GM18951 (cell line): ENCODE results near the gene CS.
"Not testable (repeated sequence)": the region's sequence is repeated elsewhere in the genome, so short reads cannot be mapped to it uniquely, and the experiment has no call there.

ENCODE experiments used
- POLR2A ChIP-seq: IDR thresholded peaks from 4 replicates; pipeline ENCODE4 v1.6.1; 2011; ENCODE audit warnings: mild to moderate bottlenecking; ENCODE audit not compliant: insufficient read length, insufficient read depth; ENCODE audit errors: extremely low read depth
- in situ Hi-C: fragments of 300-500 bp; cut with MboI; formaldehyde crosslinking; loops from one replicate; pipeline ENCODE4 v1.12.0; 2022; ENCODE audit warnings: low sequenced_read_pairs, mixed read lengths, inconsistent platforms; ENCODE audit not compliant: unreplicated experiment

Gene CS

GRCh38 chr12:56304872-56305590 lies 4.9 kb upstream of the CS start:
- TF ChIP-seq POLR2A = no peak
- in situ Hi-C loops = loop anchor here (5.0 kb wide), 1 partner anchor 157 kb away; no protein-coding TSS in a partner anchor

- in situ Hi-C loops = no loop called here
- TF ChIP-seq POLR2A = no peak
These were observed 4.1 kb upstream of the CS start for GRCh38 chr12:56304276-56304675.

DNA sequence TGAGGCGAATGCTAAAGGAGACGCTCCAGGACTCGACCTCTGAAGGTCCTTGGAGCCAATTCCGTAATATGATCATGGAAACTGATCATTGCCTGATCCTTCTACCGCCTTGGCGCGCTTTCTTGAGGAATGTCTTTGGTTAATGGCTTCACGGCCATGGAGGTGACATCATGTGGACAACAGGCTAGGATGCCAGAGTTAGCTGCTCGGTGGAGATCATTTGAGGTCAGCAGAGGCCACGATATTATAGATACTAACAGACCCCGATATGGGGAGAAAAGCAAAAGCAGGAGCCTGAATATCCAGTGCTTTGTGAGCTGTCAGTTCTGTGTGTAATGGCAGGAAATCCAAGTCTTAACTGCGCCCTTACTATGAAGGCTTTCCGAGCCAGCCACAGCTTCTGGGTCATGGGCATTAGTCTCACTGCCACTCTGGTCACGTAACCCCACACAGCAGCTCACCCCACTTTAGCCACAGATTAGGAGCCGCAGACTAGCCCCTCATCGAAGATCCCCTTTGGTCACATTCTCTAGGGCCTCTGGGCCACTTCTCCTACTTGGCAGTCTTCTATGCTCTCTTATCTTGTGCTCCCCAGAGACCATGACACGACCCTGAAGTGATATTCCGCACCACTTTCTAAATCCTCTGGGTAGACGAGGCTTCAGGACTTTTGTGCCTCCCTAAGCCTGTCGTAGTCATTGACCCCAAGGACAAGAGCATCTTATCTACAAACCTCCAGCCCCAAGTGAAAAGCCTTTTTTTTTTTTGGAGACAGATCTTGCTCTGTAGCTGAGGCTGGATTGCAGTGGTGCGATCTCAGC lies 724 bp upstream of the CS start:
- TF ChIP-seq POLR2A = no peak
- in situ Hi-C loops = no loop called here

DNA sequence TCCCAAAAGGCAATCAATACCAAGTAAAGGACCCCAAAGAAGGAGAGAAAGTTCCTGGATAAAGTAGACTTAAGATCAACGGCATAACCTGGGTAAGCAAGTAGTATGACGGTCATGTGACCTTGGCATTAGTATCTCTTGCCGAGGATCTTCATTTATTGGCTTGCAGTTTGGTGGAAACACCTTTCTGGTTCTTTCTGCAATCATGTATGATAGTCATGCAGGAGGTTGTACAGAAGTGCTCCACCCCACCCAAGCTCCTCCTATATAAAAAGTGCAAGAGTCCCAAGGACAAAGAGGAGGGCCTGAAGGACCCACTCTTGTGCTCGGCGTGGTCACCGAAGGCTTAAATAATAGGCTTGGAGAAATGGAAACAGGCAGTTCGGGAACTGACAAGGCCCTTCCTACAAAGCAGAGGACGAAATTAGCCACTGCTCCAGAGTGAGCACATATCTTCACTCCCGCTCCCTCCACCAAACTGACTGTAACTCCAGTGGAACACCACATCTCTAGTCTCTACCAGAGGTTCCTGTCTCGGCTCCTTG lies 750 bp downstream of the CS start:
- TF ChIP-seq POLR2A = no peak
- in situ Hi-C loops = no loop called here

DNA sequence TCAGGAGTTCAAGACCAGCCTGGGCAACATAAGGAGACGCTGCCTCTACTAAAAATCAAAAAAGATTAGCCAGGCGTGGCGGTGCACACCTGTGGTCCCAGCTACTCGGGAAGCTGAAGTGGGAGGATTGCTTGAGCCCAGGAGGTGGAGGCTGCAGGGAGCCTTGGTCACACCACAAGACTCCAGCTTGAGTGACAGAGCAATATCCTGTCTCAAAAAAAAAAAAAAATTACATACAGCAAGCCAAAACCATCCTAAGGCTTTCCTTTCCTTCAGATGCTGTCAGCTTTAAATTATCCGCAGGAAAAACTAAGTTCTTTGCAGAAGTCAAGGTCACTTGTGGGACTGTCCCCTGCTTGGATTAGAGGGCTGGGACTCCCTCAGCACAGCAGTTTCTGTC lies 1.3 kb downstream of the CS start:
- in situ Hi-C loops = no loop called here
- TF ChIP-seq POLR2A = no peak

GRCh38 chr12:56297400-56297799 lies 2.7 kb downstream of the CS start:
- in situ Hi-C loops = no loop called here
- no peak for TF ChIP-seq POLR2A

GRCh38 chr12:56296295-56296694 lies 3.8 kb downstream of the CS start:
- in situ Hi-C loops = no loop called here
- TF ChIP-seq POLR2A = no peak

DNA sequence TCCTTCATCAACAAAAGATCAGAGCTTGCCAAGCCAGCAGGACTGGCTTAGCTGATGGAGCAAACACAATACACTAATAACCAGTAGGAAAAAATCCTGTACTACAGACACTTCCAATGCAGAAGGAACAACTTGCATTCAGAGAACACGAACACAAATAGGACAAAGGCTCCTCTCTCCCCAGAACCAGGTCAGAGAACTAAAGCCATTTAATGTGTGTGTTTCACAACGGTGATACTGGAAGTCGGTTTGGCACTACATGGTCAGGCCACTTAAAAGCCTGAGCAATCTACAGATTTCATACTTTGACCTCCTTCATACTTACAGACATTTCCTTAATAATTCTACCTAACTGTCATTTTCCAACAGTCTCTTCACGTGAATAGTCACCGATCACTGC lies 6.3 kb downstream of the CS start:
- no peak for TF ChIP-seq POLR2A
- in situ Hi-C loops = no loop called here

DNA sequence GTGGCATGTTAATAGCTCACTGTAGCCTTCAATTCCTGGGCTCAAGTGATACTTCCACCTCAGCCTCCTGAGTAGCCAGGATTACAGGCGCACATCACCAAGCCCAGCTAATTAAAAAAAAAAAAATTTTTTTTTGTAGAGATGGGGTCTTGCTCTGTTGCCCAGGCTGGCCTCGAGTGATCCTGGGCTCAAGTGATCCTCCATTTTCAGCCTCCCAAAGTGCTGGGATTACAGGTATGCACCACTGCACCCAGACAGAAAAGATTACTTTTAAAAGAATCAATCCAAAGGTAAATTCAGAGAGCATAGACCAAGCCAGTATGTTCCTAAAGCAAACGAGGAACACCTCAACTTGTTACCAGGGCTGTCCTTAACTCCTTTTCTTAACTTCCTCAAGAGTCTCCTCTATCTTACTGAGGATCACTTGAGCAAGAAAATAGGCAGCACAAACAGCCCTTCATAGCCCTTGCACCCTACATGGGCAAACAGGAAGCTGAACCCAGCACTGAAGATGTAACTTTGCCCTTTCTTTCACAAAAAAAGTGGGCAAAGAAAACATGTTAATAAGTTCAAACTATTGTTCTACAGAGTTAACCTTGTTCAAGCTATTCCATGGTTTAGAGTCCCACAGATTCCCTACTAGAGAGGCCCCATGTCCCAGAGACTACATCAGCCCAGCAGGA lies 11.3 kb downstream of the CS start:
- in situ Hi-C loops = no loop called here
- TF ChIP-seq POLR2A = no peak

GRCh38 chr12:56286044-56286830 lies 13.9 kb downstream of the CS start:
- in situ Hi-C loops = no loop called here
- no peak for TF ChIP-seq POLR2A

- in situ Hi-C loops = not testable (repeated sequence)
These were observed 15.9 kb downstream of the CS start for GRCh38 chr12:56284263-56284662.

DNA sequence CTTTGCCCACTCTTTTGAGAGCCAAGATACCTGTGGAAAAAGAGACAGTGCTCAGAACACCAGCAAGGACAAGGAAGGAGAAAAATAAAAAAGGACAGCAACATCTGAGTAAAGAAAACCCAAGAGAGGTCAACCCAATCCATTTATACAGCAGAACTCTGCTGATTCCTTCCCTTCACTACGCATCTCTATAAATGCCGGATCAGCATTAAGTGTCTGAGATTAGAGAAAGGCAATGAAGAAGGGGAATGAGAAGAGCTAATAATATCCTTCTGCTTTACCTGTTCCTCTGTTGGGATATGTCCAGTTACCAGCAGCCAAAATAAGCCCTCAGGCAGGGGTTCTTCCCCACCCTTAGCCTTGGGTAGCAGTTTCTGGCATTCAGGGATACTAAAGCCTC lies 17.6 kb downstream of the CS start:
- in situ Hi-C loops = no loop called here
- no peak for TF ChIP-seq POLR2A

- in situ Hi-C loops = no loop called here
- TF ChIP-seq POLR2A = no peak
These were observed 18.1 kb downstream of the CS start for GRCh38 chr12:56282030-56282429.
